ENCODE results near the gene PELI1. TPM values are rescaled to one million over a fixed set of nuclear protein-coding genes. Genes with fewer than 3 reads are reported as not detected.
"Not testable (repeated sequence)": the region's sequence is repeated elsewhere in the genome, so short reads cannot be mapped to it uniquely, and the experiment has no call there.

PELI1 gene
- total and polyA plus RNA-seq, 9 donors: 5.7 to 14.4 (median 12.0) TPM

DNA sequence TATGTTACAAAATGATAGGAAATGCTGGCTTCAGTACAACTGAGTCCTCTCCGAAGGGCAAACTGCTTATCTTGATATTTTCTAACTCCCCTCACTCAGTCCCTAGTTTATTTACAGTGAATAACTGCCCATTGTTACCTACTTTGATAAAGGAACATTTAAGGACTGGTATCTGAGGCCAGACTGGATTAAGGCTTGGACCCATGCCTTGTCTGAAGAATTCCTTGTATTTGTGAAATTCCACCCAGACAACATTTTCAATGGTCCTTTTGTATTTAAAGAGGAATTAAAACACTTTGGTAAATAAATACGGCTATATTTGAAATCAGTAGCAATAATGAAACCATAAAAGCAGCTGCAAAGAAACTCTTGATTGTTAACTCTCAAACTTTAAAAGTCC, 58.3 kb downstream of the PELI1 start:
- H3K27me3 ChIP-seq: no peaks in the 10 kb centered on the region
- TF ChIP-seq, protein P1, sequence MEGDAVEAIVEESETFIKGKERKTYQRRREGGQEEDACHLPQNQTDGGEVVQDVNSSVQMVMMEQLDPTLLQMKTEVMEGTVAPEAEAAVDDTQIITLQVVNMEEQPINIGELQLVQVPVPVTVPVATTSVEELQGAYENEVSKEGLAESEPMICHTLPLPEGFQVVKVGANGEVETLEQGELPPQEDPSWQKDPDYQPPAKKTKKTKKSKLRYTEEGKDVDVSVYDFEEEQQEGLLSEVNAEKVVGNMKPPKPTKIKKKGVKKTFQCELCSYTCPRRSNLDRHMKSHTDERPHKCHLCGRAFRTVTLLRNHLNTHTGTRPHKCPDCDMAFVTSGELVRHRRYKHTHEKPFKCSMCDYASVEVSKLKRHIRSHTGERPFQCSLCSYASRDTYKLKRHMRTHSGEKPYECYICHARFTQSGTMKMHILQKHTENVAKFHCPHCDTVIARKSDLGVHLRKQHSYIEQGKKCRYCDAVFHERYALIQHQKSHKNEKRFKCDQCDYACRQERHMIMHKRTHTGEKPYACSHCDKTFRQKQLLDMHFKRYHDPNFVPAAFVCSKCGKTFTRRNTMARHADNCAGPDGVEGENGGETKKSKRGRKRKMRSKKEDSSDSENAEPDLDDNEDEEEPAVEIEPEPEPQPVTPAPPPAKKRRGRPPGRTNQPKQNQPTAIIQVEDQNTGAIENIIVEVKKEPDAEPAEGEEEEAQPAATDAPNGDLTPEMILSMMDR (IDR thresholded peaks at IDR 0.05): no peak
- no peak for TF ChIP-seq POLR2A (IDR thresholded peaks at IDR 0.05)
- TF ChIP-seq EP300 (IDR thresholded peaks at IDR 0.05): no peak
- no peaks in the 10 kb centered on the region for H3K36me3 ChIP-seq
- H3K9me3 ChIP-seq: no peaks in the 10 kb centered on the region
- H3K4me1 ChIP-seq (ENCODE audit: insufficient read depth): no peaks in the 10 kb centered on the region
- no peak overlapping the region for H3K27ac ChIP-seq
- WGBS, 3 donors: 16 to 33% (median 24%) methylated on average over 2 of the region's 2 CpGs
- DNase-seq: no peak
- no peak overlapping the region for H3K4me3 ChIP-seq
- intact Hi-C loops (cut with DNase I): no loop called here

DNA sequence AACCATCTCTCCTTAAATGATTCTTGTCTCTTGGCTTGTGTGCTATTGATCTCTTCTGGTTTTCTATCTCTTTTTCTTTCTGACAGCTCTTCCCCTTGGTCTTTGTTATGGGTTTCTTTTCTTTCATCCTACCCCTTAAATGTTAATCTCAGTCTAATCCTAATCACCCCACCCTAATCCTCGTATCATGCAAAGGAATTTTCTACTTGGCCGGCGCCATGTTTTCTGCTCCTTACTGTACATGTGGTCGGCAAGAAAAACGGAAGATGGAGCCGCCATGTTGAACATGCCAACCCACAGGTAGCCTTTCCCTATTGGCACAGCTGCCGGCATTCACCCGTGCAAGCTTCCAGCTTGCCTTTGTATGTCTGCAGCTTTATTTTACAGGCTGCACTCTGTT, 63.2 kb downstream of the PELI1 start:
- Histone ChIP-seq H3K4me1 (ENCODE audit: insufficient read depth) (no peaks in the 10 kb centered on the region), H3K9me3 (no peaks in the 10 kb centered on the region), H3K4me3 (no peak overlapping the region), H3K36me3 (no peaks in the 10 kb centered on the region), H3K27ac (no peak overlapping the region), H3K27me3 (no peaks in the 10 kb centered on the region)
- intact Hi-C loops (cut with DNase I): no loop called here
- WGBS, 3 donors: 50 to 58% (median 52%) methylated on average over 8 of the region's 8 CpGs
- TF ChIP-seq EP300 (IDR thresholded peaks at IDR 0.05): no peak
- TF ChIP-seq, protein P1 (IDR thresholded peaks at IDR 0.05): no peak
- TF ChIP-seq POLR2A (IDR thresholded peaks at IDR 0.05): no peak
- DNase-seq: no peak

DNA sequence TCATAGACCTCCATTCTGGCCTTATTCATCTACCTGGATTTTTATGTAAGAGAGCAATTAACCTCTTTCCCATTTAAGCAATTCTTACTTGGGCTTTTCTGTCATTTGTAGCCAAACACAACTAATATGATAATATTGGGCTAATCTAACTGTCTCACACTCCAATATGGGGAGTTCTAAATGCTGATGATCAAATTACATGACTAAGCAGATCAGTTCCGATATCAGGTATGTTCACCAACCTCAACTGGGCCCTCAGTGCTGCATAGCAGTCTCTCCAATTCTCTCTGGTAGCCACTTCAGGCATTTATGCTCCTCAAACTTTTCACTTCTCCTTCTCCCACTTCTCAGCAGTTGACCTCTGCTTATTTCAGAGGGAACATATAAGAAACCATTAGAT, 64.0 kb downstream of the PELI1 start:
- Histone ChIP-seq H3K4me3 (no peak overlapping the region), H3K36me3 (no peaks in the 10 kb centered on the region), H3K27ac (no peak overlapping the region), H3K4me1 (ENCODE audit: insufficient read depth) (no peaks in the 10 kb centered on the region), H3K27me3 (no peaks in the 10 kb centered on the region), H3K9me3 (no peaks in the 10 kb centered on the region)
- intact Hi-C loops (cut with DNase I): no loop called here
- WGBS, 3 donors: 95 to 97% (median 96%) methylated on average over 1 of the region's 1 CpG
- TF ChIP-seq, protein P1 (IDR thresholded peaks at IDR 0.05): no peak
- no peak for TF ChIP-seq POLR2A (IDR thresholded peaks at IDR 0.05)
- no peak for TF ChIP-seq EP300 (IDR thresholded peaks at IDR 0.05)
- no peak for DNase-seq

DNA sequence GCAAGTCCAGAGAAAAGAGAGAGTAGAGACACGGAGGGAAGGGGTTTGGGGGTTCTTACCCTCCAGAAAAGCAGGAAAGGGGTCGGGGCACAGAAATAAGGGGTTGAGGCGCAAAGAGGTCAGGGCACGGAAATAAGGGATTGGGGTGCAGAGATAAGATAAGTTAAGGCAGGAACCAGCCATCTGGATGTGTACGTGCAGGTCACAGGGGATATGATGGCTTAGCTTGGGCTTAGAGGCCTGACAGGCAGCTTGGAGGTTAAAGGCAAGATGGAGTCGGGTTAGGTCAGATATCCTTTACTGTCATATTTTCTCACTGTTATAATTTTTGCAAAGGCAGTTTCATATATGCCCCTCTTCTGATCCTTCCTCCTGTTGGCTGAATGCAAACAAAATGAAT, 64.5 kb downstream of the PELI1 start:
- H3K4me3 ChIP-seq; DNase-seq; H3K27me3 ChIP-seq; intact Hi-C loops (cut with DNase I); H3K9me3 ChIP-seq; H3K36me3 ChIP-seq; H3K4me1 ChIP-seq (ENCODE audit: insufficient read depth); H3K27ac ChIP-seq: not testable (repeated sequence)
- 95 to 96% (median 96%) methylated on average over 6 of the region's 6 CpGs for WGBS, 3 donors

DNA sequence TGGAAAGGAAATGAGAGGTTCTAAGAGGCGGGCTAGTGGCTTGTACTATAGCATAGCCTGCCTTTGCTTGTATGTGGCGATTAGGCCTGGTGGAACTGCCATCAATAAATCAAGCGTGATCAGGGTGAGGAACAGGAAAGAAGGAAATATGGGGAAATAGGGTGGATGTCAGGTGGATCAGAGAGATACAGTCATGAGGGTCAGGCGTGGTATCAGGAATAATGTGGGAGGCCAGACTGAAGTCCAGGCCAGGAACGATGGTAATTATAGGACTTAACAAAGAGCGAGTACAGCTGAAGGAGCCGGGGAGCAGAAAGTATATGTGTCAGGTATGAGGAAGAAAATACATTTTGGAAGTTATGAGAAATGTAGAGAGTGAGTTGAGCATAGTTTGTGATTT, 67.4 kb downstream of the PELI1 start:
- H3K27me3 ChIP-seq; H3K27ac ChIP-seq; H3K9me3 ChIP-seq; DNase-seq; H3K4me3 ChIP-seq; intact Hi-C loops (cut with DNase I); H3K36me3 ChIP-seq; H3K4me1 ChIP-seq (ENCODE audit: insufficient read depth): not testable (repeated sequence)
- 85 to 86% (median 85%) methylated on average over 7 of the region's 7 CpGs for WGBS, 3 donors

DNA sequence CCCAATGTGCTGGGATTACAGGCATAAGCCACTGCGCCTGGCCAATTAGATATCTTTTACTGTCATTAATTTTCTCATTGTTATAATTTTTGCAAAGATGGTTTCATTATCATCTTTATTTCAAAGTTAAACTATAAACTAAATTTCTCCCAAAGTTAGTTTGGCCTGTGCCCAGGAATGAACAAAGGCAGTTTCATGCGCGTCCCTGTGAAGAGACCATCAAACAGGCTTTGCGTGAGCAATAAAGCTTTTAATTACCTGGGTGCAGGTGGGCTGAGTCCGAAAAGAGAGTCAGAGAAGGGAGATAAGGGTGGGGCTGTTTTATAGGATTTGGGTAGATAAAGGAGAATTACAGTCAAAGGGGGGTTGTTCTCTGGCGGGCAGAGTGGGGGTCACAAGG, 69.6 kb downstream of the PELI1 start:
- intact Hi-C loops (cut with DNase I); H3K27ac ChIP-seq; H3K4me1 ChIP-seq (ENCODE audit: insufficient read depth); H3K4me3 ChIP-seq; H3K36me3 ChIP-seq; H3K9me3 ChIP-seq; H3K27me3 ChIP-seq; DNase-seq: not testable (repeated sequence)
- 85 to 93% (median 86%) methylated on average over 6 of the region's 6 CpGs for WGBS, 3 donors
